ENCODE results near the gene PTF1A.
"Not testable (repeated sequence)": the region's sequence is repeated elsewhere in the genome, so short reads cannot be mapped to it uniquely, and the experiment has no call there.

PTF1A gene

GRCh38 chr10:23204773-23205172, 12.7 kb downstream of the PTF1A start:
- FAIRE-seq, result no peak

- FAIRE-seq, result no peak
These were observed 14.0 kb downstream of the PTF1A start for GRCh38 chr10:23205972-23206642.

- FAIRE-seq, result no peak
These were observed 25.4 kb downstream of the PTF1A start for GRCh38 chr10:23217471-23217870.

- FAIRE-seq, result no peak
These were observed 38.5 kb downstream of the PTF1A start for GRCh38 chr10:23230582-23230981.

DNA sequence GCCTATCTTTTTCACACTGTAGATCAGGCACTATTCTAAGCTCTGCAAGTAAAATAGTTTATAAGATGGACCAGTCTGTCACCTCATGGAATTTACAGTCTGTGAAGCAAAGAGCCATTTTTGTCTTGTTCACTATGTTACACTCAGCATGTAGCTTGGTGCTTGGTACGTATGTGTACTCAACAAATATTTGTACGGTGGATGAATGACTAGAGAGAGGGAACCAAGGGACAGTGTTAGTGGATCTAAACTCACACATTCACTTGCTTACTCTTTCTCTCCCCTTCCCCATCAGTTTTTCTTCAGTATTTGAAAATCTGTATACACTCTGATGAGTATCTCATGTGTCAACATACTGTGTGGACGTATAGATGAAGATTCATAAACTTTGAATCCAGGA, 45.9 kb downstream of the PTF1A start:
- no peak for FAIRE-seq

GRCh38 chr10:23241779-23242178, 49.7 kb downstream of the PTF1A start:
- not testable (repeated sequence) for FAIRE-seq
